CD4-positive, alpha-beta memory T cell (primary cell): ENCODE data around the gene HIP1. TPM values are rescaled to one million over a fixed set of nuclear protein-coding genes. Genes with fewer than 3 reads are reported as not detected.
"Not testable (repeated sequence)": the region's sequence is repeated elsewhere in the genome, so short reads cannot be mapped to it uniquely, and the experiment has no call there.

Source experiments
- CTCF ChIA-PET: fragments of 350-600 bp; sonication (Branson Sonifier 250); formaldehyde crosslinking; loops from one replicate; lab custom pipeline; 2021; ENCODE audit warnings: inconsistent platforms; ENCODE audit not compliant: partially characterized antibody; lab: Charles Lee
- POLR2A ChIA-PET: fragments of 350-600 bp; sonication (Branson Sonifier 250); formaldehyde crosslinking; loops from one replicate; lab custom pipeline; 2021; ENCODE audit not compliant: partially characterized antibody; lab: Charles Lee
- DNase-seq, 5 donors: peaks; one replicate each; pipeline versions ENCODE4 v3.0.0 to v3.0.0-alpha.2; 2020 to 2022; ENCODE audit warnings: mixed read lengths in 1 of 5
- H3K27ac ChIP-seq: one replicate; pipeline ENCODE4 v1.7.0; 2013; ENCODE audit warnings: low read depth, low read length
- H3K27me3 ChIP-seq: 2 replicates; pipeline ENCODE4 v1.7.0; 2013; ENCODE audit warnings: mild to moderate bottlenecking, low read length, moderate library complexity; ENCODE audit not compliant: insufficient read depth
- H3K36me3 ChIP-seq: 2 replicates; pipeline ENCODE4 v1.7.0; 2013; ENCODE audit warnings: mild to moderate bottlenecking, low read length, moderate library complexity; ENCODE audit not compliant: insufficient read depth
- H3K4me1 ChIP-seq: 2 replicates; pipeline ENCODE4 v1.7.0; 2013; ENCODE audit warnings: mild to moderate bottlenecking, low read length, moderate library complexity; ENCODE audit not compliant: insufficient read depth
- H3K4me3 ChIP-seq, 2 donors: one replicate each; pipeline ENCODE4 v1.7.0; 2013; ENCODE audit warnings: low read length in 2 of 2, mild to moderate bottlenecking in 1 of 2
- H3K9me3 ChIP-seq, 2 donors: one replicate each; pipeline ENCODE4 v1.7.0; 2013; ENCODE audit warnings: low read length in 2 of 2, control low read depth in 1 of 2; ENCODE audit not compliant: control insufficient read depth in 1 of 2
- H3K27ac Mint-ChIP-seq, 7 donors: one replicate each; pipeline ENCODE4 v1.8.0; 2020 to 2021; ENCODE audit warnings: mixed read lengths in 7 of 7, mild to moderate bottlenecking in 6 of 7, inconsistent platforms in 3 of 7, moderate library complexity in 3 of 7
- H3K27me3 Mint-ChIP-seq, 2 donors: one replicate each; pipeline ENCODE4 v1.8.0; 2020 to 2021; ENCODE audit warnings: mixed read lengths in 2 of 2
- H3K36me3 Mint-ChIP-seq, 2 donors: one replicate each; pipeline ENCODE4 v1.8.0; 2020 to 2021; ENCODE audit warnings: mixed read lengths in 2 of 2, inconsistent platforms in 1 of 2, mild to moderate bottlenecking in 1 of 2
- H3K4me1 Mint-ChIP-seq, 4 donors: one replicate each; pipeline ENCODE4 v1.8.0; 2020 to 2021; ENCODE audit warnings: mixed read lengths in 4 of 4, mild to moderate bottlenecking in 1 of 4
- H3K4me3 Mint-ChIP-seq, 8 donors: one replicate each; pipeline ENCODE4 v1.8.0; 2020 to 2021; ENCODE audit warnings: mixed read lengths in 8 of 8, mild to moderate bottlenecking in 7 of 8, moderate library complexity in 6 of 8, inconsistent platforms in 3 of 8
- H3K9me3 Mint-ChIP-seq, 8 donors: one replicate each; pipeline ENCODE4 v1.8.0; 2020 to 2021; ENCODE audit warnings: mixed read lengths in 8 of 8, mild to moderate bottlenecking in 5 of 8, inconsistent platforms in 3 of 8, moderate library complexity in 1 of 8
- intact Hi-C: fragments of 100-400 bp; cut with micrococcal nuclease; formaldehyde crosslinking; loops from one replicate; pipeline ENCODE4 v1.15.1; 2023
- polyA plus RNA-seq, 2 donors: library from polyadenylated mRNA; unstranded; fragments of 300-500 nt; fragmentation: Illumina TruSeq; gene quantifications; one replicate each; pipeline ENCODE4 v1.2.3, GENCODE V29; 2021
- total RNA-seq, 2 experiments: library from RNA; stranded (reverse); gene quantifications; one replicate each; pipeline ENCODE4 v1.2.3, GENCODE V29; 2021

HIP1 gene
- total and polyA plus RNA-seq, 4 experiments from 2014 or later: 2.2 to 3.5 (median 3.1) TPM; not detected in 1

DNA sequence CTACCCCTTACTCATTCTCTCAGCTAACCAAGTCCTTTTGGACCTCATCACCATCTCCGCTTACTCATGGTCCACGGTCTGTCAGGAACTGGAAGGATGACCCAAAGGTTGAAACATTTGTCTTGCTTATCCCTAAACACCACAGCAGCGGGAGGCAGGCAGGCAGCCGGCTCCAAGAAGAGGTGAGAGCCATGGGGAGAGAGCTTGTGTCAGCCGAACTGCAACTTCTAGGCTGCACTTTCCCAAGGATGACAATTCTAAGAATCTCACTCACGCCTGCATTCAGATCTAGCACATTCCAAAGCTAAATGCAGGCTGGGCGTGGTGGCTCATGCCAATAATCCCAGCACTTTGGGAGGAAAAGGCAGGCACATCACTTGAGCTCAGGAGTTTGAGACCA, 160.7 kb downstream of the HIP1 start:
- H3K36me3 ChIP-seq: no peaks in the 10 kb centered on the region
- intact Hi-C loops: no loop called here
- no peaks in the 10 kb centered on the region for H3K9me3 ChIP-seq
- ChIA-PET CTCF (no interaction called here), POLR2A (no interaction called here)
- no peaks in the 10 kb centered on the region for H3K4me1 ChIP-seq
- no peaks in the 10 kb centered on the region for H3K27me3 ChIP-seq
- H3K4me3 ChIP-seq: no peak overlapping the region
- peaks cover 0 to 1% of the 10 kb centered on the region in 2 donors for H3K36me3 Mint-ChIP-seq
- no peak for DNase-seq
- no peaks in the 10 kb centered on the region for H3K9me3 Mint-ChIP-seq
- no peaks in the 10 kb centered on the region for H3K4me1 Mint-ChIP-seq
- no peak overlapping the region for H3K27ac ChIP-seq
- H3K27ac Mint-ChIP-seq: peak overlapping the region in 1 of 7 donors; percentile 51
- H3K4me3 Mint-ChIP-seq: no peak overlapping the region
- no peaks in the 10 kb centered on the region for H3K27me3 Mint-ChIP-seq

GRCh38 chr7:75575488-75576121, 163.1 kb downstream of the HIP1 start:
- H3K4me3 ChIP-seq: no peak overlapping the region
- no peak overlapping the region for H3K27ac ChIP-seq
- Mint-ChIP-seq H3K4me1 (no peaks in the 10 kb centered on the region), H3K4me3 (no peak overlapping the region), H3K36me3 (peaks cover 0 to 5% of the 10 kb centered on the region in 2 donors), H3K27ac (peak overlapping the region in 1 of 7 donors; percentile 46), H3K27me3 (no peaks in the 10 kb centered on the region), H3K9me3 (no peaks in the 10 kb centered on the region)
- ChIA-PET CTCF (no interaction called here), POLR2A (no interaction called here)
- no peaks in the 10 kb centered on the region for H3K4me1 ChIP-seq
- intact Hi-C loops: no loop called here
- no peaks in the 10 kb centered on the region for H3K36me3 ChIP-seq
- H3K27me3 ChIP-seq: no peaks in the 10 kb centered on the region
- no peak for DNase-seq
- H3K9me3 ChIP-seq: no peaks in the 10 kb centered on the region

- CTCF ChIA-PET: interaction anchor here (1.4 kb wide), 1 partner anchor 189 kb away, joined by 3 read pairs; no protein-coding TSS in a partner anchor
- POLR2A ChIA-PET: no interaction called here
- no peak for DNase-seq
- Histone ChIP-seq H3K4me3 (no peak overlapping the region), H3K27me3 (no peaks in the 10 kb centered on the region), H3K4me1 (no peaks in the 10 kb centered on the region), H3K9me3 (no peaks in the 10 kb centered on the region), H3K27ac (no peak overlapping the region), H3K36me3 (no peaks in the 10 kb centered on the region)
- intact Hi-C loops: no loop called here
- Mint-ChIP-seq H3K4me3 (no peak overlapping the region), H3K9me3 (no peaks in the 10 kb centered on the region), H3K4me1 (no peaks in the 10 kb centered on the region), H3K27me3 (no peaks in the 10 kb centered on the region), H3K36me3 (peaks cover 0 to 5% of the 10 kb centered on the region in 2 donors), H3K27ac (peak overlapping the region in 2 of 7 donors; percentile 25 to 75)
Observed at GRCh38 chr7:75573477-75574019, 165.2 kb downstream of the HIP1 start.

DNA sequence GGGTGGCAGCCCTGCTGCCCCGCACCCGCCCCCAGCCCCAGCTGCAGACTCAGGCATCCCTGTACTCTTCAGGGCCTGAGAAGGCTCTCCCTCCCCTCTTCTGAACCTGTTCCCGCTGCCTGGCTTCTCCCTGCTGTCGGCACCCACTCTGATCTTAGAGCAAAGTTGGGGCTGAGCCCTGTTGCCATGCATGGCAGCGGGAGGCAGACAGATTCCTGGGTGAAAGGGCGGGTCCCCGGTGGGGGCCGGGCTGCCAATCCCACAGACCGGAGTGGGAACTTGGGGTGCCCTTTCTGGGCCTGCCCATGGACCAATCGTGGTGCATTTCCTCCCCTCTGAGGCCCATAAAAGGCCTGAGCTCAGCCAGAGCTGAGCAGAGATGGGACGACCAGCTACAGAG, 165.9 kb downstream of the HIP1 start:
- Histone ChIP-seq H3K36me3 (no peaks in the 10 kb centered on the region), H3K9me3 (no peaks in the 10 kb centered on the region), H3K27me3 (no peaks in the 10 kb centered on the region), H3K4me1 (no peaks in the 10 kb centered on the region), H3K27ac (no peak overlapping the region), H3K4me3 (no peak overlapping the region)
- H3K36me3 Mint-ChIP-seq: peaks cover 0 to 5% of the 10 kb centered on the region in 2 donors
- no peak for DNase-seq
- no peak overlapping the region for H3K4me3 Mint-ChIP-seq
- intact Hi-C loops: no loop called here
- no peaks in the 10 kb centered on the region for H3K4me1 Mint-ChIP-seq
- ChIA-PET CTCF (interaction anchor here (1.4 kb wide), 1 partner anchor 189 kb away, joined by 3 read pairs; no protein-coding TSS in a partner anchor), POLR2A (no interaction called here)
- no peaks in the 10 kb centered on the region for H3K27me3 Mint-ChIP-seq
- H3K27ac Mint-ChIP-seq: no peak overlapping the region
- no peaks in the 10 kb centered on the region for H3K9me3 Mint-ChIP-seq

- Mint-ChIP-seq H3K27ac (no peak overlapping the region), H3K9me3 (no peaks in the 10 kb centered on the region), H3K36me3 (peaks cover 0 to 5% of the 10 kb centered on the region in 2 donors), H3K27me3 (no peaks in the 10 kb centered on the region), H3K4me3 (no peak overlapping the region), H3K4me1 (no peaks in the 10 kb centered on the region)
- Histone ChIP-seq H3K4me1 (no peaks in the 10 kb centered on the region), H3K4me3 (no peak overlapping the region), H3K36me3 (no peaks in the 10 kb centered on the region), H3K9me3 (no peaks in the 10 kb centered on the region), H3K27ac (no peak overlapping the region), H3K27me3 (no peaks in the 10 kb centered on the region)
- ChIA-PET POLR2A (interaction anchor here (0.6 kb wide), 1 partner anchor 1155 kb away, joined by 4 read pairs; no protein-coding TSS in a partner anchor), CTCF (interaction anchor here (1.4 kb wide), 1 partner anchor 190 kb away, joined by 3 read pairs; no protein-coding TSS in a partner anchor)
- intact Hi-C loops: no loop called here
- DNase-seq: no peak
Observed at GRCh38 chr7:75572396-75572795, 166.3 kb downstream of the HIP1 start.

GRCh38 chr7:75571209-75571608, 167.5 kb downstream of the HIP1 start:
- intact Hi-C loops: no loop called here
- no peaks in the 10 kb centered on the region for H3K27me3 Mint-ChIP-seq
- H3K36me3 ChIP-seq: no peaks in the 10 kb centered on the region
- DNase-seq: no peak
- POLR2A ChIA-PET: no interaction called here
- no peaks in the 10 kb centered on the region for H3K4me1 Mint-ChIP-seq
- H3K9me3 ChIP-seq: no peaks in the 10 kb centered on the region
- no peak overlapping the region for H3K27ac ChIP-seq
- H3K9me3 Mint-ChIP-seq: no peaks in the 10 kb centered on the region
- H3K27ac Mint-ChIP-seq: no peak overlapping the region
- no peak overlapping the region for H3K4me3 ChIP-seq
- H3K4me3 Mint-ChIP-seq: no peak overlapping the region
- H3K27me3 ChIP-seq: no peaks in the 10 kb centered on the region
- H3K36me3 Mint-ChIP-seq: peaks cover 0 to 10% of the 10 kb centered on the region in 2 donors
- H3K4me1 ChIP-seq: no peaks in the 10 kb centered on the region
- CTCF ChIA-PET: no interaction called here

DNA sequence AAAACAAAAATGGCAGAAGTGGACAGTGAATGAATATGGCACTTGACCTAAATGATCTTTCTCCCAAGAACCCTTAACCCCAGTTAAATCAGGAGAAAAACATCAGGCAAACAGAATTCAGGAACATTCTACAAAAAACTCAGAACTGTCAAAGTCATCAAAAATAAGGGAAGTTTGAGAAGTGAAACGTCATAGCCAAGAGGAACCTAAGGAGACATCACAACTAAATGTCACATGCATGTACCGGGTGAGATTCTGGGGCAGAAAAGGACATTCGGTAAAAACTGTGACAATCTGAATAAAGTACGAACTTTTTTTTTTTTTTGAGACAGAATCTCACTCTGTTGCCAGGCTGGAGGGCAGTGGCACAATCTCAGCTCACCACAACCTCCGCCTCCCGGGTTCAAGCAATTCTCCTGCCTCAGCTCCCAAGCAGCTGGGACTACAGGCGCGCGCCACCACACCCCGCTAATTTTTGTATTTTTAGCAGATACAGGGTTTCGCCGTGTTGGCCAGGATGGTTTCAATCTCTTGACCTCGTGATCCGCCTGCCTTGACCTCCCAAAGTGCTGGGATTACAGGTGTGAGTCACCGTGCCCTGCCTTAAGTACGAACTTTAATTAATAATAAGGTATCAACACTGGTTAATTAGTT, 169.0 kb downstream of the HIP1 start:
- H3K4me1 ChIP-seq, H3K27me3 Mint-ChIP-seq, H3K9me3 ChIP-seq, H3K9me3 Mint-ChIP-seq, CTCF ChIA-PET, H3K4me3 Mint-ChIP-seq, intact Hi-C loops, H3K36me3 ChIP-seq, H3K4me3 ChIP-seq, H3K27ac ChIP-seq, H3K27ac Mint-ChIP-seq, POLR2A ChIA-PET, H3K27me3 ChIP-seq, H3K4me1 Mint-ChIP-seq, DNase-seq: not testable (repeated sequence)
- H3K36me3 Mint-ChIP-seq: peaks cover 3 to 10% of the 10 kb centered on the region in 2 donors
